ENCODE measurements around the gene DAZAP1. TPM values are rescaled to one million over a fixed set of nuclear protein-coding genes. Genes with fewer than 3 reads are reported as not detected.

Gene DAZAP1
- total RNA-seq, 1 experiment from 2014 or later: 144 TPM

- no peak for TF ChIP-seq EZH2 (IDR thresholded peaks at IDR 0.05; ENCODE audit: low read depth)
- TF ChIP-seq, protein P1, sequence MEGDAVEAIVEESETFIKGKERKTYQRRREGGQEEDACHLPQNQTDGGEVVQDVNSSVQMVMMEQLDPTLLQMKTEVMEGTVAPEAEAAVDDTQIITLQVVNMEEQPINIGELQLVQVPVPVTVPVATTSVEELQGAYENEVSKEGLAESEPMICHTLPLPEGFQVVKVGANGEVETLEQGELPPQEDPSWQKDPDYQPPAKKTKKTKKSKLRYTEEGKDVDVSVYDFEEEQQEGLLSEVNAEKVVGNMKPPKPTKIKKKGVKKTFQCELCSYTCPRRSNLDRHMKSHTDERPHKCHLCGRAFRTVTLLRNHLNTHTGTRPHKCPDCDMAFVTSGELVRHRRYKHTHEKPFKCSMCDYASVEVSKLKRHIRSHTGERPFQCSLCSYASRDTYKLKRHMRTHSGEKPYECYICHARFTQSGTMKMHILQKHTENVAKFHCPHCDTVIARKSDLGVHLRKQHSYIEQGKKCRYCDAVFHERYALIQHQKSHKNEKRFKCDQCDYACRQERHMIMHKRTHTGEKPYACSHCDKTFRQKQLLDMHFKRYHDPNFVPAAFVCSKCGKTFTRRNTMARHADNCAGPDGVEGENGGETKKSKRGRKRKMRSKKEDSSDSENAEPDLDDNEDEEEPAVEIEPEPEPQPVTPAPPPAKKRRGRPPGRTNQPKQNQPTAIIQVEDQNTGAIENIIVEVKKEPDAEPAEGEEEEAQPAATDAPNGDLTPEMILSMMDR (conservative IDR thresholded peaks at IDR 0.05): no peak; the same call in 1 of the 2 replicates
- Histone ChIP-seq H3K79me2 (ENCODE audit: low read depth) (no peaks in the 10 kb centered on the region), H3K36me3 (ENCODE audit: low read depth) (no peaks in the 10 kb centered on the region), H3K27me3 (ENCODE audit: insufficient read depth, low read depth) (no peaks in the 10 kb centered on the region), H2AFZ (no peak overlapping the region), H3K4me2 (peak overlapping the region; percentile 82; the same call in 1 of the 2 replicates), H3K9me2 (ENCODE audit: insufficient read depth) (no peaks in the 10 kb centered on the region), H4K20me1 (ENCODE audit: insufficient read depth) (no peaks in the 10 kb centered on the region), H3K4me1 (replicated peaks; ENCODE audit: insufficient read depth) (peaks cover 7% of the 10 kb centered on the region; the same call in 1 of the 2 replicates), H3F3A (ENCODE audit: insufficient read depth, low read depth) (peaks cover 18% of the 10 kb centered on the region), H3K27ac (no peak overlapping the region), H3K9me3 (ENCODE audit: insufficient read depth, low read depth) (no peaks in the 10 kb centered on the region), H3K4me3 (no peak overlapping the region; the same call in 1 of the 2 replicates)
- intact Hi-C loops (cut with micrococcal nuclease; ENCODE audit: unreplicated experiment): no loop called here
- POLR2A ChIA-PET (ENCODE audit: unreplicated experiment): no interaction called here
- no TSS peak for BruUV-seq (replicated peaks)
- CTCF ChIA-PET: no interaction called here
- DNase-seq: no peak
These were observed 5.5 kb upstream of the DAZAP1 start for GRCh38 chr19:1401889-1402217.

GRCh38 chr19:1402411-1403070 lies 4.8 kb upstream of the DAZAP1 start:
- H3K4me3 ChIP-seq: no peak overlapping the region
- H3K79me2 ChIP-seq (ENCODE audit: low read depth): no peaks in the 10 kb centered on the region
- H3K27me3 ChIP-seq (ENCODE audit: insufficient read depth, low read depth): no peaks in the 10 kb centered on the region
- H3F3A ChIP-seq (ENCODE audit: insufficient read depth, low read depth): peaks cover 19% of the 10 kb centered on the region
- no peak overlapping the region for H3K27ac ChIP-seq
- BruUV-seq (replicated peaks): no TSS peak
- H2AFZ ChIP-seq: no peak overlapping the region
- CTCF ChIA-PET: no interaction called here
- no peaks in the 10 kb centered on the region for H3K9me3 ChIP-seq (ENCODE audit: insufficient read depth, low read depth)
- no peaks in the 10 kb centered on the region for H4K20me1 ChIP-seq (ENCODE audit: insufficient read depth)
- H3K9me2 ChIP-seq (ENCODE audit: insufficient read depth): no peaks in the 10 kb centered on the region
- intact Hi-C loops (cut with micrococcal nuclease; ENCODE audit: unreplicated experiment): no loop called here
- POLR2A ChIA-PET (ENCODE audit: unreplicated experiment): no interaction called here
- TF ChIP-seq, protein P1 (conservative IDR thresholded peaks at IDR 0.05): no peak
- TF ChIP-seq EZH2 (IDR thresholded peaks at IDR 0.05; ENCODE audit: low read depth): no peak
- no peaks in the 10 kb centered on the region for H3K36me3 ChIP-seq (ENCODE audit: low read depth)
- H3K4me2 ChIP-seq: no peak overlapping the region
- peak in 1 of 2 experiments; percentile 39 for DNase-seq
- peaks cover 7% of the 10 kb centered on the region; the same call in 1 of the 2 replicates for H3K4me1 ChIP-seq (replicated peaks; ENCODE audit: insufficient read depth)

DNA sequence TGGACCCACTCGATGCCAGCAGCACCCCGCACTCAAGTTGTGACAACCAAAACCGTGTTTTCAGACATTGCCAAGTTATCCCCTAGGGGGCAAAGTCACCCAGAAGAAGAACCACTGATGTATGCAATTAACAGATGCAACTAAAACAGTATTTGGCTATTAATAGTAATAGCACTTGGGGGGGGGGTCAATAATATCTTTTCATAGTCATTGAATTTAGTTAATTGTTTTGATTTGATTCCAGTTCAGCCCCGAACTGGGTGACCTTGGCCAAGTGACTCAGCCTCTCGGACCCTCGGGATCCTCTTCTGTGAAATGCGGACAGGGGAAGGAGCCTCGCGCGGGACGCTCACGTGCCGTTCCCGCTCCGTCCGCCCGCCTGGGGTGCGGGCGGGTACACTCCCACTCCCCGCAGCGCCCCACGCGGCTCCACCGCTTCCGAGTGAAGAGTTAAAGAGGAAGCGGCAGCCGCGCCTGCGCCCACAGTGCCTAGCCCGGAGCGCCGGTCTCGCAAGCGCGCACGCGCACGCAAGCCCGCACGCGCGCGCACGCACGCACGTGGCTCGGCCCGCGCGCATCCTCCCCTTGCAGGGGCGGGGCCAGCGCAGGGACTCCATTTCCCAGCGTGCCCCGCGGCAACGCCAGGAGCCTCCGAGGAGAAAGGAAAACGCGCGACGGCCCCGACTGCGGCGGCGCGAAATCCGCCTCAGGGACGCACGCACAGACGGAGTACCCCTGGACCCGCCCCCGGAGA lies 435 bp upstream of the DAZAP1 start:
- Histone ChIP-seq H3K4me2 (peak overlapping the region; percentile 80), H3K27me3 (ENCODE audit: insufficient read depth, low read depth) (no peaks in the 10 kb centered on the region), H3K4me3 (peak overlapping the region; percentile 68), H3K27ac (peak overlapping the region; percentile 51), H3K9me3 (ENCODE audit: insufficient read depth, low read depth) (no peaks in the 10 kb centered on the region), H4K20me1 (ENCODE audit: insufficient read depth) (peaks cover 33% of the 10 kb centered on the region), H2AFZ (peak overlapping the region; percentile 76), H3K79me2 (ENCODE audit: low read depth) (peaks cover 42% of the 10 kb centered on the region), H3K36me3 (ENCODE audit: low read depth) (no peaks in the 10 kb centered on the region), H3F3A (ENCODE audit: insufficient read depth, low read depth) (peaks cover 14% of the 10 kb centered on the region), H3K4me1 (replicated peaks; ENCODE audit: insufficient read depth) (peaks cover 22% of the 10 kb centered on the region), H3K9me2 (ENCODE audit: insufficient read depth) (no peaks in the 10 kb centered on the region)
- intact Hi-C loops (cut with micrococcal nuclease; ENCODE audit: unreplicated experiment): loop anchor here (2.0 to 5.0 kb wide), 2 partner anchors 50 to 184 kb away; no protein-coding TSS in a partner anchor
- peak; percentile 83 to 98 for DNase-seq
- TSS peak; percentile 59 for BruUV-seq (replicated peaks)
- ChIA-PET CTCF (no interaction called here), POLR2A (ENCODE audit: unreplicated experiment) (no interaction called here)
- TF ChIP-seq, protein P1 (conservative IDR thresholded peaks at IDR 0.05): peak; percentile 60
- TF ChIP-seq EZH2 (IDR thresholded peaks at IDR 0.05; ENCODE audit: low read depth): no peak

Measured in PC-9 (cell line).